Endothelial cell of umbilical vein (primary cell): ENCODE measurements around the gene PCNX1. TPM values are rescaled to one million over a fixed set of nuclear protein-coding genes. Genes with fewer than 3 reads are reported as not detected.

ENCODE experiments used
- BruUV-seq: library from RNA; stranded (reverse); fragments of 400-500 nt; replicated peaks from 2 replicates; lab custom pipeline; 2021; lab: Mats Ljungman, UMichigan
- CTCF ChIA-PET: fragments of 300-600, 350-600 bp; sonication (Branson Sonifier 250); formaldehyde crosslinking; loops from one replicate; lab custom pipeline; 2021; ENCODE audit warnings: antibody characterized with exemption, inconsistent platforms; lab: Charles Lee
- POLR2A ChIA-PET: fragments of 300-600, 350-600 bp; sonication (Branson Sonifier 250); formaldehyde crosslinking; loops from one replicate; lab custom pipeline; 2021; ENCODE audit warnings: antibody characterized with exemption, inconsistent platforms; lab: Charles Lee
- DNase-seq: peaks from one replicate; pipeline ENCODE4 v3.0.0-alpha.2; 2011; ENCODE audit warnings: low read depth, low spot score
- FAIRE-seq: peaks from 2 replicates; lab custom pipeline; 2011; peaks lifted over from hg19 to GRCh38; lab: Jason Lieb, UNC
- H2AFZ ChIP-seq: 2 replicates; pipeline ENCODE4 v1.6.0; 2012; ENCODE audit warnings: low read depth, low read length, control low read depth, inconsistent platforms
- H3K27ac ChIP-seq: 2 replicates; pipeline ENCODE4 v1.5.1; 2011; ENCODE audit warnings: low read depth, mild to moderate bottlenecking, control low read depth, low read length, moderate library complexity; ENCODE audit not compliant: insufficient read depth
- H3K27me3 ChIP-seq, 2 experiments: 2 replicates each; pipeline versions ENCODE4 v1.6.0 to v1.6.1; 2011; ENCODE audit warnings: low read length in 2 of 2, mixed read lengths in 1 of 2; ENCODE audit not compliant: control insufficient read depth in 2 of 2, insufficient read depth in 2 of 2
- H3K36me3 ChIP-seq, 2 experiments: 2 replicates in 1 of 2; 3 replicates in 1 of 2; pipeline ENCODE4 v1.5.1; 2011; ENCODE audit warnings: low read length in 2 of 2, mild to moderate bottlenecking in 1 of 2, moderate library complexity in 1 of 2; ENCODE audit not compliant: control insufficient read depth in 2 of 2, insufficient read depth in 2 of 2; ENCODE audit errors: extremely low read depth in 1 of 2
- H3K4me1 ChIP-seq: 3 replicates; pipeline ENCODE4 v1.5.1; 2011; ENCODE audit warnings: mild to moderate bottlenecking, low read length; ENCODE audit not compliant: control insufficient read depth, insufficient read depth; ENCODE audit errors: extremely low read depth
- H3K4me2 ChIP-seq: 2 replicates; pipeline ENCODE4 v1.6.1; 2011; ENCODE audit warnings: low read length, control low read depth, mixed read lengths; ENCODE audit not compliant: insufficient read depth
- H3K4me3 ChIP-seq, 3 experiments: fragments of 200-600 bp in 1 of 3; sonication (generic), shearing (Covaris generic) in 1 of 3; replicated peaks in 1 of 3; 2 replicates each; pipeline ENCODE4 v1.5.1; 2011 to 2016; ENCODE audit warnings: control low read depth in 3 of 3, low read length in 3 of 3, mild to moderate bottlenecking in 2 of 3, inconsistent platforms in 1 of 3, low read depth in 1 of 3, moderate library complexity in 1 of 3; ENCODE audit not compliant: insufficient read depth in 1 of 3
- H3K79me2 ChIP-seq: 2 replicates; pipeline ENCODE4 v1.6.0; 2012; ENCODE audit warnings: low read length, inconsistent platforms; ENCODE audit not compliant: control insufficient read depth, insufficient read depth
- H3K9ac ChIP-seq: replicated peaks from 2 replicates; pipeline ENCODE3; 2011; ENCODE audit warnings: low read length, control low read depth; ENCODE audit not compliant: insufficient read depth; ENCODE audit errors: extremely low read depth
- H3K9me1 ChIP-seq: replicated peaks from 3 replicates; pipeline ENCODE4 v1.6.0; 2011; ENCODE audit warnings: mild to moderate bottlenecking, low read length; ENCODE audit not compliant: control insufficient read depth, insufficient read depth; ENCODE audit errors: extremely low read depth
- H3K9me3 ChIP-seq: replicated peaks from 2 replicates; pipeline ENCODE4 v1.5.1; 2012; ENCODE audit warnings: low read length, inconsistent platforms; ENCODE audit not compliant: control insufficient read depth, insufficient read depth
- H4K20me1 ChIP-seq: replicated peaks from 2 replicates; pipeline ENCODE3; 2011; ENCODE audit warnings: mild to moderate bottlenecking, low read length; ENCODE audit not compliant: control insufficient read depth, insufficient read depth; ENCODE audit errors: extremely low read depth
- CTCF ChIP-seq, 2 donors: IDR thresholded peaks; 1 replicate in 1 of 2; 2 replicates in 1 of 2; pipeline ENCODE4 v1.5.1; 2011; ENCODE audit warnings: low read length in 2 of 2, mild to moderate bottlenecking in 2 of 2, moderate library complexity in 2 of 2, control low read depth in 1 of 2, inconsistent platforms in 1 of 2, low read depth in 1 of 2; ENCODE audit not compliant: insufficient read depth in 1 of 2; ENCODE audit errors: extremely low read depth in 1 of 2
- EZH2 ChIP-seq: IDR thresholded peaks from 2 replicates; pipeline ENCODE4 v1.6.1; 2012; ENCODE audit warnings: borderline replicate concordance, low read depth, mild to moderate bottlenecking, moderate library complexity, low read length, inconsistent platforms; ENCODE audit not compliant: severe bottlenecking
- GATA2 ChIP-seq: IDR thresholded peaks from 2 replicates; pipeline ENCODE4 v1.7.0; 2011; ENCODE audit warnings: low read depth, mild to moderate bottlenecking, moderate library complexity, mixed read lengths, low read length; ENCODE audit not compliant: insufficient read length, insufficient read depth
- JUN ChIP-seq: IDR thresholded peaks from 2 replicates; pipeline ENCODE4 v1.6.1; 2011; ENCODE audit warnings: borderline replicate concordance, low read depth; ENCODE audit not compliant: insufficient read length, insufficient read depth
- MAX ChIP-seq: IDR thresholded peaks from 2 replicates; pipeline ENCODE4 v1.6.1; 2011; ENCODE audit not compliant: insufficient read depth, insufficient read length
- MYC ChIP-seq: IDR thresholded peaks from one replicate; pipeline ENCODE4 v1.6.1; 2011; ENCODE audit warnings: mild to moderate bottlenecking, low read depth, low read length
- POLR2AphosphoS5 ChIP-seq: IDR thresholded peaks from 2 replicates; pipeline ENCODE4 v1.6.1; 2012; ENCODE audit warnings: low read depth, mild to moderate bottlenecking, control low read depth, low read length, moderate library complexity; ENCODE audit not compliant: insufficient read depth
- dilution Hi-C: fragments of 300-500 bp; cut with MboI; formaldehyde crosslinking; loops from one replicate; pipeline ENCODE4 v1.15.0; 2019; ENCODE audit warnings: low sequenced_read_pairs; ENCODE audit not compliant: extremely low pct_ligation_motif_present
- intact Hi-C: fragments of 100-400 bp; cut with micrococcal nuclease; formaldehyde crosslinking; loops from one replicate; pipeline ENCODE4 v1.10.0; 2022
- polyA plus RNA-seq, 4 experiments: library from polyadenylated mRNA; depleted of rRNA in 3 of 4; stranded (reverse) in 3 of 4; unstranded in 1 of 4; fragments of >200 nt; gene quantifications; 2 replicates each; pipeline versions ENCODE4 v1.2.1 to v1.2.3, GENCODE V29; 2011 to 2012; ENCODE audit warnings: missing spikeins in 1 of 4
- total RNA-seq: library from RNA; stranded (reverse); gene quantifications from 2 replicates; pipeline ENCODE4 v1.2.3, GENCODE V29; 2021

PCNX1 gene
- total and polyA plus RNA-seq, 2 donors (not counting 3 experiments of a cell fraction or from before 2014, with no cell fraction given), result 21.4 to 40.5 TPM

- Histone ChIP-seq H3K9ac (no peak overlapping the region), H4K20me1 (no peaks in the 10 kb centered on the region), H2AFZ (no peak overlapping the region), H3K36me3 (no peaks in the 10 kb centered on the region), H3K4me3 (no peak overlapping the region), H3K4me2 (no peak overlapping the region), H3K4me1 (no peaks in the 10 kb centered on the region), H3K9me1 (no peaks in the 10 kb centered on the region), H3K27ac (no peak overlapping the region), H3K9me3 (no peaks in the 10 kb centered on the region), H3K79me2 (no peaks in the 10 kb centered on the region), H3K27me3 (no peaks in the 10 kb centered on the region)
- FAIRE-seq (no peak), DNase-seq (no peak)
- CTCF ChIA-PET, result interaction anchor here (1.0 to 1.9 kb wide), 2 partner anchors 11 to 656 kb away, joined by 3 to 7 read pairs; no protein-coding TSS in a partner anchor
- POLR2A ChIA-PET, result no interaction called here
- dilution Hi-C loops, result no loop called here
- intact Hi-C loops, result no loop called here
- BruUV-seq, result no TSS peak
- TF ChIP-seq JUN (no peak), EZH2 (no peak), MAX (no peak)
Observed at GRCh38 chr14:71096947-71097346, 189.7 kb downstream of the PCNX1 start.

- no peaks in the 10 kb centered on the region for H3K27me3 ChIP-seq
- dilution Hi-C loops, result no loop called here
- no peak overlapping the region for H3K9ac ChIP-seq
- no peaks in the 10 kb centered on the region for H3K79me2 ChIP-seq
- DNase-seq, result peak; percentile 68
- intact Hi-C loops, result loop anchor here (1.0 kb wide), 1 partner anchor 649 kb away; no protein-coding TSS in a partner anchor
- no peak overlapping the region for H3K27ac ChIP-seq
- no peak overlapping the region for H3K4me3 ChIP-seq
- TF ChIP-seq POLR2AphosphoS5 (no peak), GATA2 (peak; percentile 60), CTCF (IDR thresholded peaks at IDR 0.05; ENCODE audit: extremely low read depth in 1 of 2, insufficient read depth in 1 of 2, low read depth in 1 of 2, low read length in 2 of 2) (peak; percentile 59 to 67), MYC (no peak), MAX (no peak)
- ChIA-PET CTCF (interaction anchor here (0.6 to 6.1 kb wide), 23 partner anchors 10 to 759 kb away, joined by 3 to 66 read pairs (median 4); no protein-coding TSS in a partner anchor), POLR2A (no interaction called here)
- H2AFZ ChIP-seq, result no peak overlapping the region
- no peaks in the 10 kb centered on the region for H3K9me3 ChIP-seq
- H4K20me1 ChIP-seq, result no peaks in the 10 kb centered on the region
- peak; percentile 83 for FAIRE-seq
- peaks cover 0 to 11% of the 10 kb centered on the region in 2 experiments for H3K36me3 ChIP-seq
- H3K4me1 ChIP-seq, result no peaks in the 10 kb centered on the region
- no peaks in the 10 kb centered on the region for H3K9me1 ChIP-seq
- no TSS peak for BruUV-seq
- no peak overlapping the region for H3K4me2 ChIP-seq
Observed at GRCh38 chr14:71103662-71104484, 196.6 kb downstream of the PCNX1 start.
